Endothelial cell (in vitro differentiated cells): Measurements from ENCODE around the gene EPS8. TPM values are rescaled to one million over a fixed set of nuclear protein-coding genes. Genes with fewer than 3 reads are reported as not detected.

Experiments
- DNase-seq: peaks from one replicate; pipeline ENCODE4 v3.0.0; 2021; ENCODE audit warnings: low spot score
- H3K27ac Mint-ChIP-seq: one replicate; pipeline ENCODE4 v1.8.0; 2021; ENCODE audit warnings: mixed read lengths, inconsistent platforms; ENCODE audit not compliant: unreplicated experiment
- H3K27me3 Mint-ChIP-seq: one replicate; pipeline ENCODE4 v1.8.0; 2021; ENCODE audit warnings: mild to moderate bottlenecking, moderate library complexity, mixed read lengths, inconsistent platforms; ENCODE audit not compliant: unreplicated experiment
- H3K36me3 Mint-ChIP-seq: one replicate; pipeline ENCODE4 v1.8.0; 2021; ENCODE audit warnings: mild to moderate bottlenecking, low read depth, mixed read lengths, inconsistent platforms; ENCODE audit not compliant: unreplicated experiment
- H3K4me1 Mint-ChIP-seq: one replicate; pipeline ENCODE4 v1.8.0; 2021; ENCODE audit warnings: mild to moderate bottlenecking, mixed read lengths, inconsistent platforms; ENCODE audit not compliant: unreplicated experiment
- H3K4me3 Mint-ChIP-seq: one replicate; pipeline ENCODE4 v1.8.0; 2021; ENCODE audit warnings: mild to moderate bottlenecking, mixed read lengths, inconsistent platforms; ENCODE audit not compliant: unreplicated experiment
- H3K9me3 Mint-ChIP-seq: one replicate; pipeline ENCODE4 v1.8.0; 2021; ENCODE audit warnings: mixed read lengths, inconsistent platforms; ENCODE audit not compliant: unreplicated experiment
- CTCF ChIP-seq: fragments of 200-600 bp; sonication (generic); IDR thresholded peaks from one replicate; pipeline ENCODE4 v1.5.0; 2021; ENCODE audit warnings: antibody characterized with exemption; ENCODE audit not compliant: unreplicated experiment
- total RNA-seq: library from RNA; stranded (reverse); fragmentation: NEBNext Ultra II Directional; extraction: Animal tissue kit (Norgen Biotek cat#: 25700); gene quantifications from one replicate; pipeline ENCODE4 v1.2.1, GENCODE V29; 2021; ENCODE audit not compliant: unreplicated experiment

The EPS8 gene
- total RNA-seq, 1 donor from 2014 or later = 2.7 TPM

GRCh38 chr12:15687583-15687982 lies 101.6 kb downstream of the EPS8 start:
- no peak for TF ChIP-seq CTCF

GRCh38 chr12:15684896-15685658 lies 104.1 kb downstream of the EPS8 start:
- DNase-seq = no peak
- H3K36me3 Mint-ChIP-seq = no peaks in the 10 kb centered on the region
- H3K4me3 Mint-ChIP-seq = no peak overlapping the region
- H3K4me1 Mint-ChIP-seq = no peaks in the 10 kb centered on the region
- no peak for TF ChIP-seq CTCF
- H3K27me3 Mint-ChIP-seq = no peaks in the 10 kb centered on the region
- H3K27ac Mint-ChIP-seq = no peak overlapping the region
- H3K9me3 Mint-ChIP-seq = no peaks in the 10 kb centered on the region

More at GRCh38 chr12:15687583-15687982, 101.6 kb downstream of the EPS8 start:
- H3K4me3 Mint-ChIP-seq = no peak overlapping the region
- peaks cover 4% of the 10 kb centered on the region for H3K4me1 Mint-ChIP-seq
- DNase-seq = no peak
- no peaks in the 10 kb centered on the region for H3K36me3 Mint-ChIP-seq
- H3K9me3 Mint-ChIP-seq = no peaks in the 10 kb centered on the region
- peaks cover 2% of the 10 kb centered on the region for H3K27me3 Mint-ChIP-seq
- no peak overlapping the region for H3K27ac Mint-ChIP-seq

GRCh38 chr12:15682826-15683225 lies 106.4 kb downstream of the EPS8 start:
- no peak for TF ChIP-seq CTCF
- no peaks in the 10 kb centered on the region for H3K36me3 Mint-ChIP-seq
- H3K4me1 Mint-ChIP-seq = no peaks in the 10 kb centered on the region
- H3K4me3 Mint-ChIP-seq = no peak overlapping the region
- H3K27ac Mint-ChIP-seq = no peak overlapping the region
- H3K27me3 Mint-ChIP-seq = no peaks in the 10 kb centered on the region
- no peak for DNase-seq
- H3K9me3 Mint-ChIP-seq = no peaks in the 10 kb centered on the region

GRCh38 chr12:15679151-15679550 lies 110.0 kb downstream of the EPS8 start:
- TF ChIP-seq CTCF = no peak
- no peak for DNase-seq
- H3K36me3 Mint-ChIP-seq = no peaks in the 10 kb centered on the region
- H3K27me3 Mint-ChIP-seq = no peaks in the 10 kb centered on the region
- no peaks in the 10 kb centered on the region for H3K9me3 Mint-ChIP-seq
- no peak overlapping the region for H3K4me3 Mint-ChIP-seq
- H3K4me1 Mint-ChIP-seq = no peaks in the 10 kb centered on the region
- H3K27ac Mint-ChIP-seq = no peak overlapping the region

GRCh38 chr12:15677726-15678201 lies 111.4 kb downstream of the EPS8 start:
- H3K4me3 Mint-ChIP-seq = no peak overlapping the region

More at GRCh38 chr12:15677726-15678201, 111.4 kb downstream of the EPS8 start:
- no peak for TF ChIP-seq CTCF
- H3K36me3 Mint-ChIP-seq = no peaks in the 10 kb centered on the region
- H3K27ac Mint-ChIP-seq = no peak overlapping the region
- no peaks in the 10 kb centered on the region for H3K27me3 Mint-ChIP-seq
- H3K9me3 Mint-ChIP-seq = no peaks in the 10 kb centered on the region
- no peak for DNase-seq
- H3K4me1 Mint-ChIP-seq = no peaks in the 10 kb centered on the region
